Measurements from ENCODE around the gene UBE2J2. TPM values are rescaled to one million over a fixed set of nuclear protein-coding genes. Genes with fewer than 3 reads are reported as not detected.

The UBE2J2 gene
- total and polyA plus RNA-seq, 7 donors, result 32.4 to 63.6 (median 34.2) TPM

GRCh38 chr1:1210726-1211540 is 62.7 kb downstream of the UBE2J2 start:
- Histone ChIP-seq H3K9me3 (no peaks in the 10 kb centered on the region), H3K36me3 (peaks cover 0 to 2% (median 0%) of the 10 kb centered on the region in 4 donors), H3K4me1 (peaks cover 0 to 27% (median 26%) of the 10 kb centered on the region in 4 donors), H3K27me3 (peaks cover 4 to 24% (median 12%) of the 10 kb centered on the region in 3 donors), H3K4me3 (no peak overlapping the region), H3K27ac (no peak overlapping the region)
- DNase-seq, result no peak
- intact Hi-C loops (cut with DNase I), result no loop called here
- 81 to 93% methylated on average over 31 of the region's 31 CpGs for WGBS, 2 donors
- TF ChIP-seq POLR2A (IDR thresholded peaks at IDR 0.05) (no peak), CTCF (IDR thresholded peaks at IDR 0.05) (no peak), EP300 (IDR thresholded peaks at IDR 0.05) (no peak), POLR2AphosphoS5 (IDR thresholded peaks at IDR 0.05) (no peak)

GRCh38 chr1:1208713-1209433 is 64.8 kb downstream of the UBE2J2 start:
- H3K4me3 ChIP-seq, result peak overlapping the region in 3 of 4 donors; percentile 36 to 41 (median 37)
- DNase-seq, result no peak
- WGBS, 2 donors, result 35 to 44% methylated on average over 38 of the region's 38 CpGs
- peaks cover 4 to 36% (median 20%) of the 10 kb centered on the region in 3 donors for H3K27me3 ChIP-seq
- intact Hi-C loops (cut with DNase I), result loop anchor here (5.0 kb wide), 1 partner anchor 52 kb away; no protein-coding TSS in a partner anchor
- no peak for TF ChIP-seq POLR2AphosphoS5 (IDR thresholded peaks at IDR 0.05)
- TF ChIP-seq EP300 (IDR thresholded peaks at IDR 0.05), result no peak
- no peak for TF ChIP-seq POLR2A (IDR thresholded peaks at IDR 0.05)
- no peak for TF ChIP-seq CTCF (IDR thresholded peaks at IDR 0.05)
- peak overlapping the region in 1 of 4 donors; percentile 40 for H3K27ac ChIP-seq
- peaks cover 0 to 29% (median 29%) of the 10 kb centered on the region in 4 donors for H3K4me1 ChIP-seq
- no peaks in the 10 kb centered on the region for H3K36me3 ChIP-seq
- H3K9me3 ChIP-seq, result no peaks in the 10 kb centered on the region

GRCh38 chr1:1207571-1207892 is 66.1 kb downstream of the UBE2J2 start:
- Histone ChIP-seq H3K9me3 (no peaks in the 10 kb centered on the region), H3K4me1 (peaks cover 0 to 29% (median 27%) of the 10 kb centered on the region in 4 donors), H3K36me3 (no peaks in the 10 kb centered on the region), H3K27me3 (peaks cover 4 to 48% (median 28%) of the 10 kb centered on the region in 3 donors), H3K27ac (peak overlapping the region in 1 of 4 donors; percentile 40), H3K4me3 (no peak overlapping the region)
- DNase-seq, result no peak
- intact Hi-C loops (cut with DNase I), result loop anchor here (5.0 kb wide), 1 partner anchor 50 kb away; no protein-coding TSS in a partner anchor
- WGBS, 2 donors, result 59 to 62% methylated on average over 11 of the region's 11 CpGs
- TF ChIP-seq CTCF (IDR thresholded peaks at IDR 0.05) (no peak), POLR2AphosphoS5 (IDR thresholded peaks at IDR 0.05) (no peak), EP300 (IDR thresholded peaks at IDR 0.05) (no peak), POLR2A (IDR thresholded peaks at IDR 0.05) (no peak)

GRCh38 chr1:1206966-1207531 is 66.6 kb downstream of the UBE2J2 start:
- intact Hi-C loops (cut with DNase I), result loop anchor here (5.0 kb wide), 1 partner anchor 50 kb away; no protein-coding TSS in a partner anchor
- 40 to 54% methylated on average over 19 of the region's 19 CpGs for WGBS, 2 donors

More at GRCh38 chr1:1206966-1207531, 66.6 kb downstream of the UBE2J2 start:
- no peak for DNase-seq
- H3K36me3 ChIP-seq, result no peaks in the 10 kb centered on the region
- peaks cover 4 to 49% (median 28%) of the 10 kb centered on the region in 3 donors for H3K27me3 ChIP-seq
- no peak for TF ChIP-seq CTCF (IDR thresholded peaks at IDR 0.05)
- TF ChIP-seq EP300 (IDR thresholded peaks at IDR 0.05), result no peak
- TF ChIP-seq POLR2AphosphoS5 (IDR thresholded peaks at IDR 0.05), result no peak
- TF ChIP-seq POLR2A (IDR thresholded peaks at IDR 0.05), result no peak
- no peak overlapping the region for H3K4me3 ChIP-seq
- H3K27ac ChIP-seq, result no peak overlapping the region
- H3K9me3 ChIP-seq, result no peaks in the 10 kb centered on the region
- peaks cover 0 to 29% (median 27%) of the 10 kb centered on the region in 4 donors for H3K4me1 ChIP-seq
